Left lobe of liver (tissue), 2 donors: ENCODE results near the gene VDAC1. TPM values are rescaled to one million over a fixed set of nuclear protein-coding genes. Genes with fewer than 3 reads are reported as not detected.
A peak's percentile ranks its signal among the peaks of the same experiment; 100 is the strongest.
"Not testable (repeated sequence)": the region's sequence is repeated elsewhere in the genome, so short reads cannot be mapped to it uniquely, and the experiment has no call there.

Source experiments
- ATAC-seq: fragments of 200-7000 bp; cut with Tn5 transposase; one replicate; pipeline ENCODE4 v1.9.1; 2020; ENCODE audit warnings: mild to moderate bottlenecking, moderate library complexity
- DNase-seq: peaks from one replicate; pipeline ENCODE4 v3.0.0-alpha.2; 2020; ENCODE audit warnings: low spot score
- total RNA-seq: library from RNA; stranded (reverse); gene quantifications from one replicate; pipeline ENCODE4 v1.2.1, GENCODE V29; 2021
- donor health status: DM: no; HTN: no; CAD: no; lungs with moderate emphysema.
- donor health status: DM: no; HTN: yes; CAD: no.

VDAC1 gene
- total RNA-seq, 1 donor from 2014 or later: 91.2 TPM

DNA sequence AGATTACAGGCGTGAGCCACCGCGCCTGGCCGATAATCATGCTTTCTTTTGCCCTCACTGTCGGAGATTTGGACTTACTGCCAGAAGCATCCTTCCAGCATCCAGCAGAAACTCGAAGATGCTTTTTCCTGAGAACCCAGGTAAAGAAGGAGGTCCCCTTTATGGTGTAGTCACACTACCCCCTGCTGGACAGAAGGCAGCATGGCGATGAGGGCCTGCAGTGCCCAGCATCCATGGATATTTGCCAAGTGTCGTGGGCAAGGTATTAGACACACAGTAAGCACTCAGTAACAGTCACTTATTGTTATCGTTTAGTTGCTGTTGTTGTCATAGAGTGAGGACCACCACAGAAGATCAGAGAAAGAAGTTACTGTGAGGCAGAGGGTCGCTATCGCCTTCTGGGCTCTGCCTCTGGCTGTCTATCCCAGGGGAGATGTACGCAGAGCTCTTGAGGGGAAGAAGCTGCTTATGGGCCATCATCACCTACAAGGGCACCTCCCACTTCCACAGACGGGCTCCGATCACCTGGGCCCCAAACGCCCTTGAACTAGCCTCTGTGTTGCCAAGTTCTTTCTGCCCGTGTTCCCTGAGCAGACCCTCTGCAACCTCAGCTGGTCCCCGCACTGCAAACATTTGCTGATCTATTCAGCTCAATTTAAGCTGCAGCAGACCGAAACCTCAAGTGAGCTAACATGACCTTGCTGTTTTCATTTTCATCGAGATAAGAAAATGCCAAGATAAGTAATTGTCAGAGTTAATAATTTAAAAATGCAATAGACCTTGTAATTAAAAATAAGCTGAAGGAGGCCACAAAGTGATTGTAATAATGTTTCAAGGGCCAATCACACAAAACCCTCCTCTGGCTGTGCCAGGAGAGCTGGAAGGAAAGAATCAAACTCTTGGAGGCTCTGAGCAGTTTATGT is 60.3 kb downstream of the VDAC1 start:
- ATAC-seq (peak; percentile 30), DNase-seq (peak; percentile 51)

DNA sequence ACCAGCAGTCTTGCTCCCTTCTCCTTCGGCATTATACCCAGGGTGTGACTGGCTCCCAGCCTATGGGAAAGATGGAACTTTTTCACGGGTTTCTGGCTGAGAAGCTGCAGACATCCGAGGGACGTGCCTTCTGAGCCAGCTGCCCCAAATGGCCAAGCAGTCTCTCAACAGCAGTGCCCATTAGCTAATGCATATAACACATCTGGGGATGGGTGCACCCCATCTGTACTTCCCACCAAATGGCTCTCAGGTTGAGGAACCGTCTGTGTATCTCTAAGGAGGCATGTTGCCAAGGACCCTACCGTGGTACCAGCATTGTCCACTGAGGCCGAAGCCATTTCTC is 61.3 kb downstream of the VDAC1 start:
- peak; percentile 38 for DNase-seq
- no peak for ATAC-seq

DNA sequence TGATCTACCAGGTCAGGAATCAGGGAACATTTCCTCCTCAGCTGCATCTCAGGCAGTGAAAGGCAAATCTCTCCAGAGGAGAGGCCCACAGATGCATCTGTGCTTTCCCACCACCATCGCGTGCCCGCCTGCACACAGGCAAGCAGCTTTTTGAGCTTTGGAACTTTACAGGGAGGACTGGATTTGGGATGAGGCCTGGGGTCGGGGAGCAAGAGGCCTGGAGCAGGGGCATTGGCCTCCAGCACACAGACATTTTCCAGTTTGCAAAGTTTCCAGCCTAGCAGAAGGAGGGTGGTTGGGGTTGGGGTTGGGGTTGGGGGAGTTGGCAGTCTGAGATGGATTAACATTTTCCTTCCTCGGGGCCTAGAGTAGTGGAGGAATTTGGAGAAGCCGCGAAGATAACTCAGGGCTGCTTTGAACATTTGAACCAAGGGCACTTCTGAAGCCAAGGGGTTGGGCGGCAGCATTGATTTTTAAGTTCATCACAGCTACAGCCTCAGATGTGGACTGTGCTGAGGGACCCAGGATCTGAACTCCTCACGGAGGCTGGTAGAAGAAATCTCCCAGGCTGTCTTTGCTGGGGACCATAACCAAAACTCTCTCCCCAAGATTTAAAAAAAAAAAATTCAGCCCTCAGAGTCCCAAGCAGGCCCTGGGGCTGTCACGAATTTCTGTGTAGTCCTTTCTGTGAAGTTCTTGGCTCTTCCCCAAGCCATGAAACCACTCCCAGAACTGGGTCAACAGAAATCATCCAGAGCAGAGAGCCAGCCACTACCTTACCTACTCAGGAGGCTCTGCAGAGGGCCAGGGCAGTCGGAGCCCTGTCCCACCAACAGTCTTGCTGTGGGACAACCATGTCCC is 61.9 kb downstream of the VDAC1 start:
- peak; percentile 52 for DNase-seq
- ATAC-seq: peak; percentile 80

DNA sequence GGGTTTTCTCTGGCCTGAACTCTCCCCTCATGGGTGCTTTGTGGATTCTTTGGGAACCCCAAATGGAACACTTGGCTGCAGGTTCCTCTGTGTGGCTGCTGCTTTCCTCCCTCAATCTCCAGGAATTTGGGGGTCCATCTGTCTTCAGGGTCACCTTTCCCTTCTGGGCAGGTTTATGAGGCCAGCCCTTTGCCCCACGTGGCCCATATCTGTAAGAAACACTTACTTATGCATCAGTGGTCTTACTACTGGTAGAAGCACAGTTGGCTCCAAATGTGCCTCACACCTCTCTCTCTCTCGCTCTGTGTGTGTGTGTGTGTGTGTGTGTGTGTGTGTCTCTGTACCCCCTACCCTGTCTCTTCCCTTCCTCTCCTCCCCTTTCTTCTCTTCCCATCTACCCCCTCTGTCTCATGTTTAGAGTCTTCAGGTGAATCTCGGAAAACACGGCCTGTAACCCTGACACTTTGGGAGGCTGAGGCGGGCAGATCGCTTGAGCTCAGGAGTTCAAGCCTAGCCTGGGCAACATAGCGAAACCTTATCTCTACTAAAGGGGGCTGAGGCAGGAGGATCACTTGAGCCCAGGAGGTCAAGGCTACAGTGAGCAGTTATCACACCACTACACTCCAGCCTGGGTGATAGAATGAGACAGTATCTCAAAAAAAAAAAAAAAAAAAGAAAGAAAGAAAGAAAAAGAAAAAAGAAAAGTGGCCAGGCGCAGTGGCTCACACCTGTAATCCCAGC is 63.1 kb downstream of the VDAC1 start:
- ATAC-seq: no peak

DNA sequence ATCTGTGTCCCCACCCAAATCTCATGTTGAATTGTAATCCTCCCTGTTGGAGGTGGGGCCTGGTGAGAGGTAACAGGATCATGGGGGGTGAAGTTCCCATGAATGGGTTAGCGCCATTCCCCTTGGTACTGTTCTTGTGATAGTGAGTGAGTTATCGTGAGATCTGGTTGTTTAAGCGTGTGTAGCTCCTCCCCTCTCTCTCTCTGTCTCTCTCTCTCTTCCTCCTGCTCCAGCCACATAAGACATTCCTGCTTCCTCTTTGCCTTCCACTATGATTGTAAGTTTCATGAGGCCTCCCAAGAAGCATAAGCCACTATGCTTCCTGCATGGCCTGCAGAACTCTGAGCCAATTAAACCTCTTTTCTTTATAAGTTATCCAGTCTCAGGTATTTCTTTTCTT is 65.1 kb downstream of the VDAC1 start:
- ATAC-seq (no peak), DNase-seq (peak; percentile 5)

More for the DNA sequence above, 63.1 kb downstream of the VDAC1 start:
- DNase-seq: peak; percentile 19

DNA sequence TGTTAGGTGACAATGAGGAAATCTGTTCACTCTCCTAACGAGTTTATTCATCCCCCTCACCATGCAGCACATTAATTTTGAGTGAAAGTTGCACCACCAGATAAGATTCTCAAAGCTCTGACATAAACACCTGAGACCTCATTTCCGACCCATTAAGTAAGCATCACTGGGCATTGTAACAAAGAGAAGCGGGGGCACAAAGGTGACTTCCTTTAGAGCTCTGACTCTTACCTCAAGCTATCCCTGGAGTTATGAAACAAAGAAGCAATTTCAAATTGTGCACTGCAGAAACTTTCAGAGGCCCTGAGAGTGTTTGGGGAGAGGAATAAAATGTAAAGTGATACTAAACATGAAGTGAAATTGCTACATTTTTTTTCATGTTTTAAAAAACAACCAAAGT is 65.8 kb downstream of the VDAC1 start:
- no peak for ATAC-seq
- DNase-seq: no peak

DNA sequence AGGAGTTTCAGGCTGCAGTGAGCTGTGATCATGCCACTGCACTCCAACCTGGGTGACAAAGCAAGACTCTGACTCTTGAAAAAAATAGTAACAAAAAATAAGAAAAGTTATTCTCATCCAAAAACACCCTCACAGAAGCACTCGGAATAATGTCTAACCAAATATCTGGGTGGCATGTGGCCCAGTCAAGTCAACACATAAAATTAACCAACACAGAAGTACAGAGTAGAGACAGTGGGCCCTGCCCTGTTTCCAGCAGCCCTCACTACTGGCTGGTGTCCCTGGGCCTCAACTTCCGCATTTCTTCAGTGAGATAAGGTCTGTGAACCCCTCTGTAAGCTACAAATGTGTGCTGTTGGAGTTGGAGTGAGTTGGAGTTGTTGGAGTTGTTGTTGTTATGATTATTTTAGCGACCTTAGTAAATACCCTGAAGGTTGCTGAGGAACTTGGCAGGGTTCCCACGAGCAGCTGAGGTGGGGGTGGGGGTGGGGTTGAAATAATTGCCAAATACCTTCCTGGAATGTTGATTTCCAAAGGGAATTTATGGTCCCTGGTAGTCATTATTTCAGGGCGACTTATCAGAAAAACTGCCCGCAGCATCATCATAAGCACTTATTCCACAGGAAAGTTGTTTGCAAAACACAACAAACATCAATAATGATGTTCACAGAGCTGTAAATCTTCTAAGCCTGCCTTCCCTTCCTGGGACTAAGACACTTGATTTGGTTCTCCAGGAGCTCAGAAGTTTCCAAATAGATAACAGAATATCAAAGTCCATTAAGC is 66.5 kb downstream of the VDAC1 start:
- ATAC-seq (no peak), DNase-seq (peak; percentile 12)

DNA sequence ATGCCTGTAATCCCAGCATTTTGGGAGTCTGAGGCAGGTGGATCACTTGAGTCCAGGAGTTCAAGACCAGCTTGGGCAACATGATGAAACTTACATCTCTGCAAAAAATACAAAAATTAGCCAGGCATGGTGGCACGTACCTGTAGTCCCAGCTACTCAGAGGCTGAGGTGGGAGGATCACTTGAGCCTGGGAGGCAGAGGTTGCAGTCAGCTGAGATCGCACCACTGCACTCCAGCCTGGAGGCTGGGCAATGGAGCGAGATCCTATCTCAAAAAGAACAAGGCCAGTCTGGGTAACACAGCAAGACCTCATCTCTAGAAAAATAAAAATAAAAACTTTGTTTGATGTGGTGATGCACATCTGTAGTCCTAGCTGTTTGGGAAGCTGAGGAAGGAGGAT is 67.1 kb downstream of the VDAC1 start:
- ATAC-seq, DNase-seq: not testable (repeated sequence)

DNA sequence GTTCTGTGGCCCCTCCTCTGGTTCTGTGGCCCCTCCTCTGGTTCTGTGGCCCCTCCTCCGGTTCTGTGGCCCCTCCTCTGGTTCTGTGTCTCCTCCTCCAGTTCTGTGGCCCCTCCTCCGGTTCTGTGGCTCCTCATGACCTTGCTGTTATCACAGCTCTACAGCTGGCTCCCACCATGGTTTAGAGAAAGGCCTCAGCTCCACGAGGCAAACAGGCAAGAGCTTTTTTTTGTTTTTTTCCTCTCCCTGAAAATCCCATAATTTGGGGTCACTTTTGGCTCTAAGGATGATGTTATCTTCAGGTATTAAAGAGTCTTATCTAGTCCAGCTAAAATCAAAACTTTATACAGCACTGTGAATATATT is 68.1 kb downstream of the VDAC1 start:
- no peak for DNase-seq
- ATAC-seq: no peak

DNA sequence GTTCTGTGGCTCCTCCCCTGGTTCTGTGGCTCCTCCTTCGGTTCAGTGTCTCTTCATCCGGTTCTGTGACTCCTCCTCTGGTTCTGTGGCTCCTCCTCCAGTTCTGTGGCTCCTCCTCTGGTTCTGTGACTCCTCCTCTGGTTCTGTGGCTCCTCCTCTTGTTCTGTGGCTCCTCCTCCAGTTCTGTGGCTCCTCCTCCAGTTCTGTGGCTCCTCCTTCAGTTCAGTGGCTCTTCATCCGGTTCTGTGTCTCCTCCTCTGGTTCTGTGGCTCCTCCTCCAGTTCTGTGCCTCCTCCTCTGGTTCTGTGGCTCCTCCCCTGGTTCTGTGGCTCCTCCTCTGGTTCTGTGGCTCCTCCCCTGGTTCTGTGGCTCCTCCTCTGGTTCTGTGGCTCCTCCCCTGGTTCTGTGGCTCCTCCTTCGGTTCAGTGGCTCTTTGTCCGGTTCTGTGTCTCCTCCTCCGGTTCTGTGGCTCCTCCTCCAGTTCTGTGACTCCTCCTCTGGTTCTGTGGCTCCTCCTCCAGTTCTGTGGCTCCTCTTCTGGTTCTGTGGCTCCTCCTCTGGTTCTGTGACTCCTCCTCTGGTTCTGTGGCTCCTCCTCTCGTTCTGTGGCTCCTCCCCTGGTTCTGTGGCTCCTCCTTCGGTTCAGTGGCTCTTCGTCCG is 68.7 kb downstream of the VDAC1 start:
- not testable (repeated sequence) for DNase-seq, ATAC-seq

DNA sequence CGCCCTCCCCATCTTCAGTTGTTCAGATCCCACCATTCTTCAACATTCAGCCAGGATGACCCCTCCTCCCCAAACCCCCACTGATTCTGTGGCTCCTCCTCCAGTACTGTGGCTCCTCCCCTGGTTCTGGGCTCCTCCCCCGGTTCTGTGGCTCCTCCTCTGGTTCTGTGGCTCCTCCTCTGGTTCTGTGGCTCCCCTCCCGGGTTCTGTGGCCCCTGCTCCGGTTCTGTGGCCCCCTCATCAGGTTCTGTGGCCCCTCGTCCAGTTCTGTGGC is 69.2 kb downstream of the VDAC1 start:
- DNase-seq: no peak
- no peak for ATAC-seq

DNA sequence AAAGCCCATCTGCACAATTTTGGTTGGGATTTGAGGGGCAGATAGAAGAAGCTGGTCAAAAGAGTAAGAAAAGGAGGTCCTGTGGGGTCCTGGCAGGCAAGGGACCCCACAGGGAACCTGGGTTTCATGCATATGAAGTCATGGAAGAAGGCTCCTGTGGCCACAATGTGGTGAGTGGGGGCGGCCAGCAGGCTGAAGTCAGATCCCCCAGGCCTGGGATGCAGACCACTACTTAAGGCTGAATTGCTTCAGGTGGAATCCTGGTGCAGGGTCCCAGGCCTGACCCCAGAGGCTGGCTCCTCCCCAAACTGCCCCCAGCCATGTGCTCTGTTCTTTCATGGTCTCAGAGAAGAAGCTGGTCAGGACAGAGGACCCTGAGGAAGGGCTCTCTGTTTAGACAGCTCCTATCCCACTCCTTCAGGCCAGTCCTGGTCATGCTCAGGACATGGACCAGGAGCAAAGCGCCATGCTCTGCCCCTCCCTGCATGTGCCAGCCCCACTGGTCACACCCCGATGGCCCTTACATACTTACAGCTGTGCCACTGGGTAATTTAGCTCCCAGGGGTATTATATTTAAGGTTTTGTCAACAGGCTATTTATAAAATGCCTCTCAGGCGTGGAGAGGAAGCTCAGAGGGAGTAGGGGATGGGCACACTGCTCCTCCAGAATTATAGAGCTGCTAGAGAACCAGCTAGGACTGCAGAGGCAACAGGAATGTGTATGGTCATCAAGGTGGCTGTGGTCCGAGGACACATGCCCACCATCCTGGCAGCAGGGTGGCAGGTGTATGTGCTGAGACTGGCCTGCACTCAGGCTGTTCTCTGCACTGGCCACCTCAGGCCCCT is 69.7 kb downstream of the VDAC1 start:
- no peak for DNase-seq
- ATAC-seq: no peak

DNA sequence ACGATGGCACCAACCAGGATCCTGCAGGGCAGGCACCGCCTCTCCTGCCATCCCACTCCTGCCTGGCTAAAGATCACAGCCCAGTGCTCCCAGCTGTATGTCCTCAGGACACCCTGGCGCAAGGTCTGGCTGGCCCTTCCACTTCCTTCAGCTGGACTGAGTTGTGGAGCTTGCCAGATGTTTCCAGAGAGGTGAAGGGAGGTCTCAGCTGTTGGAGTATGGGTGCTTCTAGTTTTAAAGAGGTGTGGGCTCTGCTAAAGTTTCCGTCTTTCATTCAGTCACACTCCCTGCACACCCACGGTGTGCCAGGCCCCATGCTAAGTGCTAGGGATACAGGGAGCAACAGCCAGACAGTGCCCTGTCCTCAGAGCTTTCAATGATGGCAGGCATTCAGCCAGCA is 70.5 kb downstream of the VDAC1 start:
- DNase-seq: no peak
- no peak for ATAC-seq

DNA sequence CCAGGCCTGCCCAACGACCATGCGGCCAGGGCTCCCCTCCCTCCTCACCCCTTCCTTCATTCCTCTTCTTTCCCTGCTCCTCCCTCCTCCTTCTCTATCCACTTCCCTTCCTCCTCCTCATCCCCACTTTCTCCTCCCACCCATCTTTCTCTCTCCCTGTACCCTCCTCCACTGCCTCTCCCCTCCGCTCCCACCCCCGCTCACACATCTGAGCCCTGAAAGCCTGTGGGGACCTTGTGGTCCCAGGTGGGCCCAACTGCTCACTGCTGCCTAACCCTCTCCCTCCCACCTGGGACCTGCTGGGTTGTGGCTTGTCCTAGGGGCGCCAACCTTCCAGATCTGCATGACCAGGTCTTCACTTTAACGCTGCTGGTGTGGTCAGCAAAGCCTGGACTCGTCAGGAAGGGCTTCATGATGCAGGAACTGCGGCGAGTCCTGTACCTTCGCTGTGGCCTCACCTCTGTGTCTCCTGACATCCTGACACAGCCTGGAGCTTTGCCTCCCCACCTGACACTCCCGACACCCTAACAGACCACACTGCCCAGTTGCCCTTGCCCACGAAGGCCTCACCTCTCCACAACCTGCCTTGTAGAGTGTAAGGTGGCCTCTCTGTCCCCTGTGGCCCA is 71.0 kb downstream of the VDAC1 start:
- DNase-seq (no peak), ATAC-seq (no peak)

DNA sequence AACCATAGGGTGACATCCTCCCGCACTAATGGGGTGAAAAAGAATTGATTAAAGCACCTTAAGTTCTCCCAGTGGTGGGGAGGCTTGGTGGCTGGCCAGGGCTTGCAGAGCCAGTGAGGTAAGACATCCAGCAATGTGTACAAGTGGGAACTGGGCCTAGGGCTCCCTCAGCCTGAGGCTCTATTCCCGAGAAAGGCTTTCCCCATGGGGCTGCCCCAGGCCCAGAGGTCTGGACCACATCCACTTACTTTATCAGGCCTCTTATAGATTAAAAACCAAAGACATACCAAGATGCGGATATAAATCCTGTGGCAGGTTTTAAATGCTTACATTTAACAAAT is 71.6 kb downstream of the VDAC1 start:
- ATAC-seq: no peak

DNA sequence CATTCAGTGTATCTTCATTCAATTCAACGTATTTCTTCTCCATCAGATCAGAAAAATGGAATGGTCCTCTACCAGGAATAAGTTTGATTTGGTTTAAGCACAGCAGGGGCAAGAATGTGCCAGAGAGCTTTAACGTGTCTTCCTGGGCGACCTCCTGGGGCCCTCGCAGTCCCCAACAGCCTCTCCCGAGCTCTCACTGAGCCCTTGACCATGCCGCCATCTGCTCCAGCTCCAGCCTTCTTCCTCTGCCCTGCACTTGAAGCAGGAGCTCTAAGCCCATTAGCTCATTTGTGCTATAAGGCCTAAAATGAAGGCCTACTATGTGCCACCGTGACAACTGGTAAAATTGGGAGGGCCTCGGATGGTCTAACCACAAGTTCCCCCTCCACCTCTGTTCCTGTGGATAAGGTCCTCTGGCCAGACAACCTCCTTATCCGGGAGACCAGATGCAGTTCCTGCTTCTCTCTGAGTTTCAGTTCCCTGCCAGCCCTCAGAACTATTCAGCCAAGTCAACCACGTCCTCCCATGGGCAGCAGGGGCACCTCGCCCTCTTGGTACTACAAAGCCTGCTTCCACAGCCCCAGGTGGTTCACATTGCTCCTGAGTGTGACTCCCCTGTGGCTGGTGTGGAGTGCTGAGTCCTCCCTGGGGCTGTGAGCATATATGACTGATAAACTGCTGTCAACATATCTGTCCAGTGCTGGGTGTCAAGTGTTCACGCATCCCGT is 72.2 kb downstream of the VDAC1 start:
- peak; percentile 41 for ATAC-seq
- DNase-seq: no peak

More for the DNA sequence above, 71.6 kb downstream of the VDAC1 start:
- DNase-seq: no peak

DNA sequence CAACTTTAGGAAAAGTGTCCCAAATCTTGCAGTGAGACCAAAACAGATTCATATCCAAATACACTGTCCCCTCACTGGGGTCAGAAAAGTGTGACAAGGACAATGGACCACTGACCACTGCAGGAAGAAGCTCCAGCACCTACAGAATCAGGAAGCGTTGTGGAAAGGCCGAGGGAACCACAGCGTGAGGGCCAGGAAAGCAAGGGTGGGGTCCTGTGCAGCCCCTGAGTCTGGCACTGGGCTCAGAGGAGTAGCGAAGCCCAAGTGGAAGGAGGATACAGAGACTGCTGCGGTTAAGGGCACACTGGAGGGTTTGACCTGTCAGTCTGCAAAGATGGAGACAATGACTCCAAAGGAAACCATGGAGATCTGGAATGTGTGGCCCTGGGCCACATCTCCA is 73.2 kb downstream of the VDAC1 start:
- DNase-seq: no peak
- ATAC-seq: no peak

DNA sequence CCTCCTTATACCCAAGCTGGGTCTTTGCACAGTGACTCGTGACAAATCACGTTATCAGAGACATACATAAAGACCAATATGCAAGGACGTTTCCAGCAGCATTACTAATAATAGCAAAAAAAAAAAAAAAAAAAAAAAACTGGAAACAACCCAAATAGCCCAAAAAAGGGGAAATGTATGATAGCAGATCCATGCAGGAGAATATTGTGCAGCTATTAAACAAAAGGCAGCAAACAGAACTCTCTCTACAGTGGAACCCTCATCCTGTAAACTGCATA is 74.0 kb downstream of the VDAC1 start:
- no peak for ATAC-seq
- DNase-seq: no peak
